Mammary epithelial cell (primary cell): Measurements from ENCODE around the gene EYS.

ENCODE experiments used
- EZH2 ChIP-seq: IDR thresholded peaks from 2 replicates; pipeline ENCODE4 v1.6.1; 2012; ENCODE audit warnings: low read length, inconsistent platforms, borderline replicate concordance
- TF ChIP-seq, protein P1 (sequence below), 2 donors: IDR thresholded peaks in 1 of 2; conservative IDR thresholded peaks in 1 of 2; 2 replicates each; pipeline ENCODE4 v1.5.1; 2011 to 2012; ENCODE audit warnings: inconsistent platforms in 2 of 2, low read length in 2 of 2, mild to moderate bottlenecking in 2 of 2, control low read depth in 1 of 2, low read depth in 1 of 2; ENCODE audit not compliant: insufficient read depth in 1 of 2; ENCODE audit errors: extremely low read depth in 1 of 2

DNA sequence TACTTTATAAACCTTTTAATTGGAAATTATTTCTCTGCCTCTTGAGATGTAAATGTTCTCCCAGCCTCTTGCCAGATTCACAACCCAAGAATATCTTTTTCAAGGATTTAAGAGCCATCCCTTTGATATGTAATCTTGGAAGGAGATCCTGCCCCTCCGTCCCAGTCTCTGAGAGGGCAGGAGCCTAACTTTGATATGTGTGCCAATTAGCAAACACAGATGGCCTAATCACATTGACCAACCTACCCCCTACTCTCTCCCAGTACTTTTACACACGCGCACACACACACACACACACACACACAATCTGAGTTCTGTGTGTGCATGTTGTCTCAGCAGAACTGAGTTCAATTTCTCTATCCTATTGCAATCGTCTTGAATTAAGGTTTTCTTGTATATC is 1447.7 kb downstream of the EYS start:
- TF ChIP-seq, protein P1, sequence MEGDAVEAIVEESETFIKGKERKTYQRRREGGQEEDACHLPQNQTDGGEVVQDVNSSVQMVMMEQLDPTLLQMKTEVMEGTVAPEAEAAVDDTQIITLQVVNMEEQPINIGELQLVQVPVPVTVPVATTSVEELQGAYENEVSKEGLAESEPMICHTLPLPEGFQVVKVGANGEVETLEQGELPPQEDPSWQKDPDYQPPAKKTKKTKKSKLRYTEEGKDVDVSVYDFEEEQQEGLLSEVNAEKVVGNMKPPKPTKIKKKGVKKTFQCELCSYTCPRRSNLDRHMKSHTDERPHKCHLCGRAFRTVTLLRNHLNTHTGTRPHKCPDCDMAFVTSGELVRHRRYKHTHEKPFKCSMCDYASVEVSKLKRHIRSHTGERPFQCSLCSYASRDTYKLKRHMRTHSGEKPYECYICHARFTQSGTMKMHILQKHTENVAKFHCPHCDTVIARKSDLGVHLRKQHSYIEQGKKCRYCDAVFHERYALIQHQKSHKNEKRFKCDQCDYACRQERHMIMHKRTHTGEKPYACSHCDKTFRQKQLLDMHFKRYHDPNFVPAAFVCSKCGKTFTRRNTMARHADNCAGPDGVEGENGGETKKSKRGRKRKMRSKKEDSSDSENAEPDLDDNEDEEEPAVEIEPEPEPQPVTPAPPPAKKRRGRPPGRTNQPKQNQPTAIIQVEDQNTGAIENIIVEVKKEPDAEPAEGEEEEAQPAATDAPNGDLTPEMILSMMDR (conservative IDR thresholded peaks at IDR 0.05 in 1 of 2, IDR thresholded peaks at IDR 0.05 in 1 of 2; ENCODE audit: extremely low read depth in 1 of 2, insufficient read depth in 1 of 2, low read depth in 1 of 2, low read length in 2 of 2) = no peak
- TF ChIP-seq EZH2 = no peak
